Trophoblast cell (in vitro differentiated cells and primary cell): ENCODE data around the gene COA5.

Experiments used
- DNase-seq, 2 donors: peaks; one replicate each; pipeline ENCODE4 v3.0.0-alpha.2; 2016
- H2AFZ ChIP-seq: 2 replicates; pipeline ENCODE4 v1.6.1; 2013; ENCODE audit warnings: low read length, moderate library complexity, mild to moderate bottlenecking; ENCODE audit not compliant: insufficient read depth, poor library complexity
- H2AK5ac ChIP-seq: 2 replicates; pipeline ENCODE4 v1.6.1; 2013; ENCODE audit warnings: mild to moderate bottlenecking, low read length
- H2BK120ac ChIP-seq: 2 replicates; pipeline ENCODE4 v1.6.1; 2013; ENCODE audit warnings: low read length, mild to moderate bottlenecking, moderate library complexity; ENCODE audit not compliant: insufficient read depth, poor library complexity
- H2BK12ac ChIP-seq: 2 replicates; pipeline ENCODE4 v1.6.1; 2013; ENCODE audit warnings: mild to moderate bottlenecking, low read length, moderate library complexity
- H2BK5ac ChIP-seq: 2 replicates; pipeline ENCODE4 v1.6.1; 2013; ENCODE audit warnings: low read length, low read depth, moderate library complexity, mild to moderate bottlenecking; ENCODE audit not compliant: poor library complexity
- H3K14ac ChIP-seq: 2 replicates; pipeline ENCODE4 v1.6.1; 2013; ENCODE audit warnings: mild to moderate bottlenecking, low read length
- H3K18ac ChIP-seq: 2 replicates; pipeline ENCODE4 v1.6.1; 2013; ENCODE audit warnings: mild to moderate bottlenecking, low read length
- H3K23ac ChIP-seq: 2 replicates; pipeline ENCODE4 v1.6.1; 2013; ENCODE audit warnings: low read length
- H3K27ac ChIP-seq: 2 replicates; pipeline ENCODE4 v1.5.1; 2013; ENCODE audit warnings: low read depth, mild to moderate bottlenecking, inconsistent platforms, low read length, moderate library complexity
- H3K27me3 ChIP-seq: 2 replicates; pipeline ENCODE4 v1.6.1; 2013; ENCODE audit warnings: inconsistent platforms, mild to moderate bottlenecking, low read length, moderate library complexity; ENCODE audit not compliant: insufficient read depth
- H3K36me3 ChIP-seq, 2 experiments: 1 replicate in 1 of 2; 2 replicates in 1 of 2; pipeline ENCODE4 v1.6.1; 2013; ENCODE audit warnings: low read length in 2 of 2, mild to moderate bottlenecking in 2 of 2, moderate library complexity in 1 of 2; ENCODE audit not compliant: insufficient read depth in 2 of 2, control insufficient read depth in 1 of 2
- H3K4ac ChIP-seq: 2 replicates; pipeline ENCODE4 v1.6.1; 2013; ENCODE audit warnings: low read depth, mild to moderate bottlenecking, low read length, moderate library complexity
- H3K4me1 ChIP-seq, 2 experiments: 1 replicate in 1 of 2; 2 replicates in 1 of 2; pipeline ENCODE4 v1.6.1; 2013; ENCODE audit warnings: low read length in 2 of 2, mild to moderate bottlenecking in 2 of 2, moderate library complexity in 1 of 2; ENCODE audit not compliant: insufficient read depth in 2 of 2, control insufficient read depth in 1 of 2
- H3K4me2 ChIP-seq: 2 replicates; pipeline ENCODE4 v1.6.1; 2013; ENCODE audit warnings: inconsistent platforms, mild to moderate bottlenecking, low read length, moderate library complexity
- H3K4me3 ChIP-seq: 2 replicates; pipeline ENCODE4 v1.5.1; 2013; ENCODE audit warnings: mild to moderate bottlenecking, low read depth, low read length, inconsistent platforms
- H3K79me1 ChIP-seq: one replicate; pipeline ENCODE4 v1.6.1; 2013; ENCODE audit warnings: low read length
- H3K79me2 ChIP-seq: 2 replicates; pipeline ENCODE4 v1.6.1; 2013; ENCODE audit warnings: low read length, mild to moderate bottlenecking; ENCODE audit not compliant: control insufficient read depth, insufficient read depth, poor library complexity
- H3K9ac ChIP-seq: 2 replicates; pipeline ENCODE4 v1.6.1; 2013; ENCODE audit warnings: mild to moderate bottlenecking, low read length
- H3K9me3 ChIP-seq: 2 replicates; pipeline ENCODE4 v1.6.1; 2013; ENCODE audit warnings: low read depth, mild to moderate bottlenecking, control low read depth, inconsistent platforms, low read length; ENCODE audit not compliant: insufficient read depth
- H4K12ac ChIP-seq: 2 replicates; pipeline ENCODE4 v1.6.1; 2013; ENCODE audit warnings: low read depth, mild to moderate bottlenecking, low read length, moderate library complexity
- H4K8ac ChIP-seq: 2 replicates; pipeline ENCODE4 v1.6.1; 2013; ENCODE audit warnings: low read depth, mild to moderate bottlenecking, low read length, moderate library complexity
- H4K91ac ChIP-seq: one replicate; pipeline ENCODE4 v1.6.1; 2013; ENCODE audit warnings: low read depth, mild to moderate bottlenecking, low read length, moderate library complexity
- WGBS: extraction: QIAGEN DNeasy Blood & Tissue Kit; methylation state at CpG from one replicate; pipeline ENCODE4 v1.1.7; 2013; ENCODE audit warnings: missing lambda C conversion rate; ENCODE audit not compliant: insufficient read length, insufficient coverage; ENCODE audit errors: extremely low coverage; 5-methylcytosine and 5-hydroxymethylcytosine counted together

COA5 gene

GRCh38 chr2:98551316-98551715, 57.0 kb downstream of the COA5 start:
- Histone ChIP-seq H3K4me3 (no peak overlapping the region), H2AK5ac (no peak overlapping the region), H2BK120ac (no peak overlapping the region), H2BK12ac (no peak overlapping the region), H3K36me3 (peaks cover 32 to 46% of the 10 kb centered on the region in 2 experiments), H3K4ac (no peak overlapping the region), H3K14ac (no peak overlapping the region), H3K18ac (no peak overlapping the region), H4K91ac (no peak overlapping the region), H2BK5ac (no peak overlapping the region), H3K27me3 (no peaks in the 10 kb centered on the region), H3K4me2 (no peak overlapping the region), H2AFZ (no peak overlapping the region), H3K23ac (no peak overlapping the region), H3K27ac (no peak overlapping the region), H3K4me1 (no peaks in the 10 kb centered on the region), H3K79me1 (no peaks in the 10 kb centered on the region), H3K79me2 (no peaks in the 10 kb centered on the region), H3K9ac (no peak overlapping the region), H4K12ac (no peak overlapping the region), H3K9me3 (peaks cover 6% of the 10 kb centered on the region), H4K8ac (no peak overlapping the region)
- no peak for DNase-seq
- WGBS = no CpG with 5 or more reads among the region's 6 CpGs

GRCh38 chr2:98550165-98550564, 58.1 kb downstream of the COA5 start:
- H3K23ac ChIP-seq = no peak overlapping the region
- DNase-seq = no peak
- peaks cover 3% of the 10 kb centered on the region for H3K9me3 ChIP-seq
- no CpG with 5 or more reads among the region's 4 CpGs for WGBS
- no peaks in the 10 kb centered on the region for H3K79me1 ChIP-seq
- no peak overlapping the region for H2AFZ ChIP-seq
- H3K4me2 ChIP-seq = no peak overlapping the region
- H2BK120ac ChIP-seq = no peak overlapping the region
- no peak overlapping the region for H4K8ac ChIP-seq
- no peaks in the 10 kb centered on the region for H3K27me3 ChIP-seq
- H2BK5ac ChIP-seq = no peak overlapping the region
- H3K4me1 ChIP-seq = no peaks in the 10 kb centered on the region
- H3K79me2 ChIP-seq = no peaks in the 10 kb centered on the region
- H3K18ac ChIP-seq = no peak overlapping the region
- no peak overlapping the region for H3K14ac ChIP-seq
- H4K12ac ChIP-seq = no peak overlapping the region
- H3K9ac ChIP-seq = no peak overlapping the region
- peaks cover 36 to 44% of the 10 kb centered on the region in 2 experiments for H3K36me3 ChIP-seq
- H2BK12ac ChIP-seq = no peak overlapping the region
- H3K4ac ChIP-seq = no peak overlapping the region
- no peak overlapping the region for H3K4me3 ChIP-seq
- H3K27ac ChIP-seq = no peak overlapping the region
- no peak overlapping the region for H2AK5ac ChIP-seq
- no peak overlapping the region for H4K91ac ChIP-seq
